ENCODE data around the gene TNPO2. TPM values are rescaled to one million over a fixed set of nuclear protein-coding genes. Genes with fewer than 3 reads are reported as not detected.

Gene TNPO2
- total RNA-seq, 1 donor from 2014 or later: 76.3 TPM

GRCh38 chr19:12721656-12722565 is 1.8 kb downstream of the TNPO2 start:
- Histone ChIP-seq H3K4me1 (ENCODE audit: insufficient read depth, low read length) (peaks cover 17% of the 10 kb centered on the region), H3K9me3 (ENCODE audit: insufficient read depth, low read depth, low read length) (no peaks in the 10 kb centered on the region), H3K36me3 (ENCODE audit: insufficient read depth, low read length) (peaks cover 10% of the 10 kb centered on the region), H3K4me2 (ENCODE audit: low read length) (peak overlapping the region; percentile 95), H4K20me1 (ENCODE audit: insufficient read depth, low read length) (peaks cover 42% of the 10 kb centered on the region), H3K9ac (ENCODE audit: low read length) (peak overlapping the region; percentile 89), H3K27ac (ENCODE audit: low read depth, low read length) (peak overlapping the region; percentile 86), H3K4me3 (ENCODE audit: insufficient read depth, low read depth, low read length) (peak overlapping the region; percentile 92), H3K79me2 (ENCODE audit: insufficient read depth, low read length) (peaks cover 71% of the 10 kb centered on the region), H2AFZ (ENCODE audit: low read depth, low read length) (no peak overlapping the region), H3K27me3 (ENCODE audit: insufficient read depth, low read length) (no peaks in the 10 kb centered on the region)
- FAIRE-seq (no peak), DNase-seq (ENCODE audit: low read depth) (peak; percentile 74)
- Mint-ChIP-seq H3K36me3 (ENCODE audit: low read depth, unreplicated experiment) (peaks cover 9% of the 10 kb centered on the region), H3K27ac (ENCODE audit: unreplicated experiment) (peak overlapping the region; percentile 98), H3K9me3 (ENCODE audit: unreplicated experiment) (no peaks in the 10 kb centered on the region), H3K27me3 (ENCODE audit: low read depth, unreplicated experiment) (no peaks in the 10 kb centered on the region), H3K4me3 (ENCODE audit: unreplicated experiment) (peak overlapping the region; percentile 99), H3K4me1 (ENCODE audit: low read depth, unreplicated experiment) (peaks cover 15% of the 10 kb centered on the region)
- TF ChIP-seq EZH2 (IDR thresholded peaks at IDR 0.05; ENCODE audit: insufficient read depth, low read length): no peak
- TF ChIP-seq, protein P1, sequence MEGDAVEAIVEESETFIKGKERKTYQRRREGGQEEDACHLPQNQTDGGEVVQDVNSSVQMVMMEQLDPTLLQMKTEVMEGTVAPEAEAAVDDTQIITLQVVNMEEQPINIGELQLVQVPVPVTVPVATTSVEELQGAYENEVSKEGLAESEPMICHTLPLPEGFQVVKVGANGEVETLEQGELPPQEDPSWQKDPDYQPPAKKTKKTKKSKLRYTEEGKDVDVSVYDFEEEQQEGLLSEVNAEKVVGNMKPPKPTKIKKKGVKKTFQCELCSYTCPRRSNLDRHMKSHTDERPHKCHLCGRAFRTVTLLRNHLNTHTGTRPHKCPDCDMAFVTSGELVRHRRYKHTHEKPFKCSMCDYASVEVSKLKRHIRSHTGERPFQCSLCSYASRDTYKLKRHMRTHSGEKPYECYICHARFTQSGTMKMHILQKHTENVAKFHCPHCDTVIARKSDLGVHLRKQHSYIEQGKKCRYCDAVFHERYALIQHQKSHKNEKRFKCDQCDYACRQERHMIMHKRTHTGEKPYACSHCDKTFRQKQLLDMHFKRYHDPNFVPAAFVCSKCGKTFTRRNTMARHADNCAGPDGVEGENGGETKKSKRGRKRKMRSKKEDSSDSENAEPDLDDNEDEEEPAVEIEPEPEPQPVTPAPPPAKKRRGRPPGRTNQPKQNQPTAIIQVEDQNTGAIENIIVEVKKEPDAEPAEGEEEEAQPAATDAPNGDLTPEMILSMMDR (IDR thresholded peaks at IDR 0.05; ENCODE audit: insufficient read depth, low read depth, low read length): no peak

DNA sequence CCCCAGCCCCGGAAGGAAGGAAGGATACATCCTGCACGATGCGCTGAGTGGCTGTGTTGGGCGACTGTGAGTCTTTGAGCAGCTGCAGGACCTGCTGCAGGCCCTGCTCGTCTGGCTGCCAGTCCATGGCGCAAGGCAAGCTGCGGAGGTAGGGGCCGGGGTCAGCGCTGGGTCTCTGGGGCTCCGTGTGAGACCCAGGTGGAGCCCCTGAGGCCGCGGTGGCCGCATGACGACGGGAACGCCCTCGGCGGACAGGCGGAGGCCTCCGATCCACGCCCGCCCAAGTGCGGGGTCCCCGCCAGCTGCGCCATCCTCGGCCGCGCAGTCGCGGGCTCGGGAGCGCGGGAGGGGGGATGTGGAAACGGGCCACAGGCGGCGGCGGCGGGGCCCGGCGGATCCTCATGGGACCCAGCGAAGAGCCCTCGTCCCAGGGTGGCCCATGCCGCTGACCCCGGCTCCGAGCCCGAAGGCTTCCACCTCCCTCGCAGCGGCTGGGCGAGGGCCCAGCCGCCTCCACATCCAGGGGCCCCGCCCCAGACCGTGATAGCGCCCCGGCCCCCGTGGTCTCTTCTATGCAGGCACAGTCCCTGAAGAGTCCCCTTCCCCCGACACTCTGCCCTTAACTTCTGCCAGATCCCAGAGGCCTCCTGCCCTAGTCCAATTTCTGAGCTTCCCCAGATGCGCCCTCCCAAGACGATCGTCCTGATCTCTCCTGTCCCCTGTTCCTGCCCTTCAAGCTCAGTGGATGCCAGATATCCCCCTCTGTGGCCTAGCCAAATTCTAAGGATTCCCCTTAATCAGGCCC is 2.7 kb downstream of the TNPO2 start:
- Mint-ChIP-seq H3K36me3 (ENCODE audit: low read depth, unreplicated experiment) (peaks cover 15% of the 10 kb centered on the region), H3K4me1 (ENCODE audit: low read depth, unreplicated experiment) (peaks cover 15% of the 10 kb centered on the region), H3K4me3 (ENCODE audit: unreplicated experiment) (peak overlapping the region; percentile 99), H3K27me3 (ENCODE audit: low read depth, unreplicated experiment) (no peaks in the 10 kb centered on the region), H3K27ac (ENCODE audit: unreplicated experiment) (peak overlapping the region; percentile 98), H3K9me3 (ENCODE audit: unreplicated experiment) (no peaks in the 10 kb centered on the region)
- Histone ChIP-seq H3K36me3 (ENCODE audit: insufficient read depth, low read length) (peaks cover 15% of the 10 kb centered on the region), H3K4me3 (ENCODE audit: insufficient read depth, low read depth, low read length) (peak overlapping the region; percentile 92), H3K9me3 (ENCODE audit: insufficient read depth, low read depth, low read length) (no peaks in the 10 kb centered on the region), H4K20me1 (ENCODE audit: insufficient read depth, low read length) (peaks cover 50% of the 10 kb centered on the region), H3K27ac (ENCODE audit: low read depth, low read length) (peak overlapping the region; percentile 86), H3K9ac (ENCODE audit: low read length) (peak overlapping the region; percentile 89), H3K4me2 (ENCODE audit: low read length) (peak overlapping the region; percentile 95), H3K79me2 (ENCODE audit: insufficient read depth, low read length) (peaks cover 79% of the 10 kb centered on the region), H3K27me3 (ENCODE audit: insufficient read depth, low read length) (no peaks in the 10 kb centered on the region), H3K4me1 (ENCODE audit: insufficient read depth, low read length) (peaks cover 17% of the 10 kb centered on the region), H2AFZ (ENCODE audit: low read depth, low read length) (no peak overlapping the region)
- FAIRE-seq: no peak
- DNase-seq (ENCODE audit: low read depth): peak; percentile 14
- TF ChIP-seq, protein P1 (IDR thresholded peaks at IDR 0.05; ENCODE audit: insufficient read depth, low read depth, low read length): no peak
- no peak for TF ChIP-seq EZH2 (IDR thresholded peaks at IDR 0.05; ENCODE audit: insufficient read depth, low read length)

All from astrocyte (in vitro differentiated cells and primary cell).